NCI-H1105 treated with DMSO at 0.1 percent for 48 hours (cell line): ENCODE results near the gene ABCA4.

Source experiments
- DNase-seq: peaks from one replicate; lab custom pipeline; 2025; lab: John Stamatoyannopoulos, UW

Gene ABCA4

GRCh38 chr1:94083681-94084080, 37.3 kb downstream of the ABCA4 start:
- DNase-seq = no peak

- DNase-seq = no peak
Measured at GRCh38 chr1:94081566-94082344, 39.2 kb downstream of the ABCA4 start.

- no peak for DNase-seq
Measured at GRCh38 chr1:94079989-94080388, 41.0 kb downstream of the ABCA4 start.

GRCh38 chr1:94079080-94079940, 41.6 kb downstream of the ABCA4 start:
- no peak for DNase-seq

- no peak for DNase-seq
Measured at GRCh38 chr1:94072840-94073522, 48.0 kb downstream of the ABCA4 start.

- no peak for DNase-seq
Measured at GRCh38 chr1:94071976-94072375, 49.0 kb downstream of the ABCA4 start.

- DNase-seq = no peak
Measured at GRCh38 chr1:94071391-94071790, 49.6 kb downstream of the ABCA4 start.

GRCh38 chr1:94070865-94071264, 50.1 kb downstream of the ABCA4 start:
- DNase-seq = no peak

- DNase-seq = no peak
Measured at GRCh38 chr1:94069919-94070285, 51.0 kb downstream of the ABCA4 start.

GRCh38 chr1:94068999-94069918, 51.7 kb downstream of the ABCA4 start:
- no peak for DNase-seq

- no peak for DNase-seq
Measured at GRCh38 chr1:94068096-94068998, 52.6 kb downstream of the ABCA4 start.

GRCh38 chr1:94067196-94067595, 53.8 kb downstream of the ABCA4 start:
- no peak for DNase-seq

GRCh38 chr1:94063379-94063778, 57.6 kb downstream of the ABCA4 start:
- DNase-seq = no peak

GRCh38 chr1:94061513-94062443, 59.2 kb downstream of the ABCA4 start:
- peak; percentile 55 for DNase-seq

GRCh38 chr1:94060720-94061119, 60.2 kb downstream of the ABCA4 start:
- DNase-seq = no peak

- DNase-seq = no peak
Measured at GRCh38 chr1:94058766-94059165, 62.2 kb downstream of the ABCA4 start.

- no peak for DNase-seq
Measured at GRCh38 chr1:94056996-94057395, 64.0 kb downstream of the ABCA4 start.

- DNase-seq = no peak
Measured at GRCh38 chr1:94056171-94056570, 64.8 kb downstream of the ABCA4 start.

GRCh38 chr1:94055459-94056122, 65.4 kb downstream of the ABCA4 start:
- no peak for DNase-seq
